Panc1 (cell line): ENCODE results near the gene NRP1. TPM values are rescaled to one million over a fixed set of nuclear protein-coding genes. Genes with fewer than 3 reads are reported as not detected.

Source experiments
- ATAC-seq: fragments of 200-7000 bp; cut with Tn5 transposase; 2 replicates; pipeline ENCODE4 v1.9.1; 2020; ENCODE audit warnings: mild to moderate bottlenecking, moderate library complexity
- BruUV-seq: library from RNA; stranded (reverse); fragments of 400-500 nt; replicated peaks from 2 replicates; lab custom pipeline; 2021; lab: Mats Ljungman, UMichigan
- CTCF ChIA-PET: fragments of 300-600 bp; sonication (Branson Sonifier 250); formaldehyde crosslinking; loops from one replicate; lab custom pipeline; 2022; ENCODE audit warnings: antibody characterized with exemption; lab: Charles Lee
- POLR2A ChIA-PET: fragments of 300-600 bp; sonication (Branson Sonifier 250); formaldehyde crosslinking; loops from one replicate; lab custom pipeline; 2022; ENCODE audit warnings: antibody characterized with exemption; lab: Charles Lee
- DNase-seq: peaks from one replicate; pipeline ENCODE4 v3.0.0-alpha.2; 2010; ENCODE audit warnings: low read depth, low spot score
- H3K27ac ChIP-seq: 2 replicates; pipeline ENCODE4 v1.5.1; 2011; ENCODE audit warnings: mild to moderate bottlenecking, low read length, inconsistent platforms
- H3K27me3 ChIP-seq: fragments of 200-500 bp; sonication (Bioruptor generic); 2 replicates; pipeline ENCODE4 v1.6.0; 2014; ENCODE audit warnings: low read length, inconsistent platforms; ENCODE audit not compliant: control insufficient read depth, insufficient read depth
- H3K36me3 ChIP-seq: fragments of 200-500 bp; sonication (Bioruptor generic); 2 replicates; pipeline ENCODE4 v1.5.1; 2014; ENCODE audit warnings: inconsistent platforms, mild to moderate bottlenecking, low read length, moderate library complexity; ENCODE audit not compliant: control insufficient read depth, insufficient read depth
- H3K4me1 ChIP-seq: 2 replicates; pipeline ENCODE4 v1.5.1; 2011; ENCODE audit warnings: inconsistent platforms, mild to moderate bottlenecking, low read length, moderate library complexity; ENCODE audit not compliant: control insufficient read depth, insufficient read depth
- H3K4me3 ChIP-seq, 2 experiments: 2 replicates each; pipeline ENCODE4 v1.5.1; 2011 to 2012; ENCODE audit warnings: low read depth in 2 of 2, low read length in 2 of 2, mild to moderate bottlenecking in 2 of 2, inconsistent platforms in 1 of 2, moderate library complexity in 1 of 2
- H3K9me3 ChIP-seq: fragments of 200-500 bp; sonication (Bioruptor generic); 2 replicates; pipeline ENCODE4 v1.5.1; 2014; ENCODE audit warnings: low read depth, mild to moderate bottlenecking, inconsistent platforms, low read length, moderate library complexity; ENCODE audit not compliant: control insufficient read depth, insufficient read depth
- POLR2AphosphoS5 ChIP-seq: IDR thresholded peaks from 2 replicates; pipeline ENCODE4 v1.6.1; 2012; ENCODE audit warnings: mild to moderate bottlenecking, low read depth, low read length, moderate library complexity
- SIN3A ChIP-seq: IDR thresholded peaks from 2 replicates; pipeline ENCODE4 v1.6.1; 2012; ENCODE audit warnings: low read depth, mild to moderate bottlenecking, low read length, moderate library complexity, borderline replicate concordance; ENCODE audit not compliant: insufficient read depth
- TCF7L2 ChIP-seq: IDR thresholded peaks from 2 replicates; pipeline ENCODE4 v1.6.1; 2011; ENCODE audit warnings: mild to moderate bottlenecking, low read depth, low read length, inconsistent platforms
- in situ Hi-C: cut with HindIII; loops from 2 replicates; pipeline ENCODE4 v1.10.0; 2016; ENCODE audit warnings: low sequenced_read_pairs, low pct_unique_long_range_greater_than_20kb
- intact Hi-C: fragments of 100-400 bp; cut with micrococcal nuclease; formaldehyde crosslinking; loops from one replicate; pipeline ENCODE4 v1.10.0; 2022; ENCODE audit not compliant: unreplicated experiment
- total RNA-seq: library from RNA; stranded (reverse); gene quantifications from one replicate; pipeline ENCODE4 v1.2.1, GENCODE V29; 2021; ENCODE audit not compliant: unreplicated experiment
- TF ChIP-seq, protein P1 (sequence below), 2 experiments: IDR thresholded peaks; 2 replicates each; pipeline ENCODE4 v1.6.1; 2011 to 2012; ENCODE audit warnings: low read depth in 2 of 2, control low read depth in 1 of 2, low read length in 1 of 2, mild to moderate bottlenecking in 1 of 2, moderate library complexity in 1 of 2; ENCODE audit not compliant: insufficient read depth in 1 of 2
- TF ChIP-seq, protein P2 (sequence below): fragments of 450-650 bp; IDR thresholded peaks from 2 replicates; pipeline ENCODE4 v1.5.1; 2017; ENCODE audit warnings: mild to moderate bottlenecking

Gene NRP1
- total RNA-seq, 1 experiment from 2014 or later = 93.4 TPM

DNA sequence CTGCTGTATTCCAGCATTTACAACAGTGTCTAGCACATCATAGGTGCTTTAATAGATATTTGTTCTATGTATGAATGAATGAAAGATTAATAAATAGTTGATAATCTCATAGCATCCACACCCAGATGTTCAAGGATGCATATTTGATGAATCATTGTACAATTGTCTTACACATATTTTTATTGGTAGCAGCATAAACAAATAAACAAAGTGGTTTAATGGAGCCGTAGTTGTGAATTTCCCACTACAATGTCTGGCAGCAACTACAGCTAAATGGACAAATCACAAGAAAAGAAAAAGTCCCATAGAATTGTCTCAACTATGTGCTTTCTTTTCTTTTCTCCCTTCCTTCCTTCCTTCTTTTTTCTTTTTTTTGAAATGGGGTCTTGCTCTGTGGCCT lies 150.8 kb downstream of the NRP1 start:
- ATAC-seq = no peak
- no peak overlapping the region for H3K4me3 ChIP-seq
- H3K27ac ChIP-seq = no peak overlapping the region
- H3K4me1 ChIP-seq = peaks cover 3% of the 10 kb centered on the region; the same call in 1 of the 2 replicates
- POLR2A ChIA-PET = no interaction called here
- CTCF ChIA-PET = interaction anchor here (0.6 kb wide), 1 partner anchor 151 kb away, joined by 4 read pairs; no protein-coding TSS in a partner anchor
- TF ChIP-seq, protein P1, sequence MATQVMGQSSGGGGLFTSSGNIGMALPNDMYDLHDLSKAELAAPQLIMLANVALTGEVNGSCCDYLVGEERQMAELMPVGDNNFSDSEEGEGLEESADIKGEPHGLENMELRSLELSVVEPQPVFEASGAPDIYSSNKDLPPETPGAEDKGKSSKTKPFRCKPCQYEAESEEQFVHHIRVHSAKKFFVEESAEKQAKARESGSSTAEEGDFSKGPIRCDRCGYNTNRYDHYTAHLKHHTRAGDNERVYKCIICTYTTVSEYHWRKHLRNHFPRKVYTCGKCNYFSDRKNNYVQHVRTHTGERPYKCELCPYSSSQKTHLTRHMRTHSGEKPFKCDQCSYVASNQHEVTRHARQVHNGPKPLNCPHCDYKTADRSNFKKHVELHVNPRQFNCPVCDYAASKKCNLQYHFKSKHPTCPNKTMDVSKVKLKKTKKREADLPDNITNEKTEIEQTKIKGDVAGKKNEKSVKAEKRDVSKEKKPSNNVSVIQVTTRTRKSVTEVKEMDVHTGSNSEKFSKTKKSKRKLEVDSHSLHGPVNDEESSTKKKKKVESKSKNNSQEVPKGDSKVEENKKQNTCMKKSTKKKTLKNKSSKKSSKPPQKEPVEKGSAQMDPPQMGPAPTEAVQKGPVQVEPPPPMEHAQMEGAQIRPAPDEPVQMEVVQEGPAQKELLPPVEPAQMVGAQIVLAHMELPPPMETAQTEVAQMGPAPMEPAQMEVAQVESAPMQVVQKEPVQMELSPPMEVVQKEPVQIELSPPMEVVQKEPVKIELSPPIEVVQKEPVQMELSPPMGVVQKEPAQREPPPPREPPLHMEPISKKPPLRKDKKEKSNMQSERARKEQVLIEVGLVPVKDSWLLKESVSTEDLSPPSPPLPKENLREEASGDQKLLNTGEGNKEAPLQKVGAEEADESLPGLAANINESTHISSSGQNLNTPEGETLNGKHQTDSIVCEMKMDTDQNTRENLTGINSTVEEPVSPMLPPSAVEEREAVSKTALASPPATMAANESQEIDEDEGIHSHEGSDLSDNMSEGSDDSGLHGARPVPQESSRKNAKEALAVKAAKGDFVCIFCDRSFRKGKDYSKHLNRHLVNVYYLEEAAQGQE (IDR thresholded peaks at IDR 0.05; ENCODE audit: insufficient read depth in 1 of 2, low read depth in 2 of 2, low read length in 1 of 2) = no peak
- TF ChIP-seq SIN3A = no peak
- TF ChIP-seq TCF7L2 = no peak
- no peak for TF ChIP-seq POLR2AphosphoS5
- TF ChIP-seq, protein P2, sequence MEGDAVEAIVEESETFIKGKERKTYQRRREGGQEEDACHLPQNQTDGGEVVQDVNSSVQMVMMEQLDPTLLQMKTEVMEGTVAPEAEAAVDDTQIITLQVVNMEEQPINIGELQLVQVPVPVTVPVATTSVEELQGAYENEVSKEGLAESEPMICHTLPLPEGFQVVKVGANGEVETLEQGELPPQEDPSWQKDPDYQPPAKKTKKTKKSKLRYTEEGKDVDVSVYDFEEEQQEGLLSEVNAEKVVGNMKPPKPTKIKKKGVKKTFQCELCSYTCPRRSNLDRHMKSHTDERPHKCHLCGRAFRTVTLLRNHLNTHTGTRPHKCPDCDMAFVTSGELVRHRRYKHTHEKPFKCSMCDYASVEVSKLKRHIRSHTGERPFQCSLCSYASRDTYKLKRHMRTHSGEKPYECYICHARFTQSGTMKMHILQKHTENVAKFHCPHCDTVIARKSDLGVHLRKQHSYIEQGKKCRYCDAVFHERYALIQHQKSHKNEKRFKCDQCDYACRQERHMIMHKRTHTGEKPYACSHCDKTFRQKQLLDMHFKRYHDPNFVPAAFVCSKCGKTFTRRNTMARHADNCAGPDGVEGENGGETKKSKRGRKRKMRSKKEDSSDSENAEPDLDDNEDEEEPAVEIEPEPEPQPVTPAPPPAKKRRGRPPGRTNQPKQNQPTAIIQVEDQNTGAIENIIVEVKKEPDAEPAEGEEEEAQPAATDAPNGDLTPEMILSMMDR = no peak
- BruUV-seq = no TSS peak
- in situ Hi-C loops (no loop called here), intact Hi-C loops (no loop called here)
- no peak for DNase-seq
- H3K36me3 ChIP-seq = no peaks in the 10 kb centered on the region; the same call in 1 of the 2 replicates
- no peaks in the 10 kb centered on the region for H3K9me3 ChIP-seq
- no peaks in the 10 kb centered on the region for H3K27me3 ChIP-seq

DNA sequence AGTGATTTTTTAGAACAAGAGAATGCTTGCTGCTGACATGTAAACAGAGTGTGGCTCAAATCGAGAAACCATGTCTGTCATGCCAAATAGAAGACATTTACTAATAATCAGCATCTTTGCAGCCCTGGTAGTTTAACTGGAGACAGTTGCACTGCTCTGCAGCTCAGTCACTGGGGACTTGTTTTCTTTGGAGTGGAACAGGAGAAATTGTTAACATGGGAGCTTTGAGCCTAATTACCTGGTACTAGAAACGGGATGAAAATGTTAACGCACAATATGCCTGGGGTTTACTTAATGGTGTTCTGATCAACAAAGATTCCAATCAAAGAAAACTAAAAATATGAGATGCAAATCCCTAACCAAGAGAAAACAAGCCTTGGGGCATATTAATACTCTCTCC lies 153.5 kb downstream of the NRP1 start:
- ChIA-PET POLR2A (no interaction called here), CTCF (no interaction called here)
- no peak for ATAC-seq
- intact Hi-C loops = no loop called here
- H3K27ac ChIP-seq = peak overlapping the region; percentile 66
- DNase-seq = no peak
- peaks cover 3% of the 10 kb centered on the region; the same call in 1 of the 2 replicates for H3K4me1 ChIP-seq
- in situ Hi-C loops = no loop called here
- H3K27me3 ChIP-seq = no peaks in the 10 kb centered on the region
- H3K9me3 ChIP-seq = no peaks in the 10 kb centered on the region
- no TSS peak for BruUV-seq
- H3K4me3 ChIP-seq = no peak overlapping the region
- TF ChIP-seq SIN3A = no peak
- TF ChIP-seq POLR2AphosphoS5 = no peak
- TF ChIP-seq, protein P2 = no peak
- TF ChIP-seq TCF7L2 = no peak
- TF ChIP-seq, protein P1 (IDR thresholded peaks at IDR 0.05; ENCODE audit: insufficient read depth in 1 of 2, low read depth in 2 of 2, low read length in 1 of 2) = no peak
- no peaks in the 10 kb centered on the region; the same call in 1 of the 2 replicates for H3K36me3 ChIP-seq
